Frontal cortex (tissue), 4 donors: Measurements from ENCODE around the gene PNPLA3. TPM values are rescaled to one million over a fixed set of nuclear protein-coding genes. Genes with fewer than 3 reads are reported as not detected.
A peak's percentile ranks its signal among the peaks of the same experiment; 100 is the strongest.

Source experiments
- DNase-seq, 2 donors: peaks; one replicate each; pipeline ENCODE4 v3.0.0; 2012; ENCODE audit warnings: low spot score in 2 of 2
- FAIRE-seq: peaks from 2 replicates; lab custom pipeline; 2012; peaks lifted over from hg19 to GRCh38; lab: Jason Lieb, UNC
- total RNA-seq: library from RNA; depleted of rRNA; stranded (reverse); fragments of >200 nt; gene quantifications from one replicate; pipeline ENCODE4 v1.2.3, GENCODE V29; 2014
- donor health status: control.
- donor health status: control.
- donor health status: control.

The PNPLA3 gene
- total RNA-seq, 1 donor from 2014 or later = 17.5 TPM

- DNase-seq (no peak), FAIRE-seq (no peak)
Measured at GRCh38 chr22:43983808-43984207, 60.2 kb downstream of the PNPLA3 start.

- no peak for FAIRE-seq
- no peak for DNase-seq
Measured at GRCh38 chr22:43985532-43985931, 61.9 kb downstream of the PNPLA3 start.

- FAIRE-seq = no peak
- no peak for DNase-seq
Measured at GRCh38 chr22:43988116-43988820, 64.7 kb downstream of the PNPLA3 start.

- FAIRE-seq (no peak), DNase-seq (no peak)
Measured at GRCh38 chr22:43988960-43989359, 65.4 kb downstream of the PNPLA3 start.

GRCh38 chr22:43990044-43990443 lies 66.4 kb downstream of the PNPLA3 start:
- FAIRE-seq (no peak), DNase-seq (no peak)

GRCh38 chr22:43991316-43992020 lies 67.9 kb downstream of the PNPLA3 start:
- DNase-seq = no peak
- FAIRE-seq = no peak

GRCh38 chr22:43992331-43992821 lies 68.8 kb downstream of the PNPLA3 start:
- FAIRE-seq = no peak

GRCh38 chr22:43993072-43993760 lies 69.6 kb downstream of the PNPLA3 start:
- FAIRE-seq = no peak

More at GRCh38 chr22:43992331-43992821, 68.8 kb downstream of the PNPLA3 start:
- DNase-seq = no peak

GRCh38 chr22:43994006-43994405 lies 70.4 kb downstream of the PNPLA3 start:
- no peak for FAIRE-seq
- no peak for DNase-seq

More at GRCh38 chr22:43993072-43993760, 69.6 kb downstream of the PNPLA3 start:
- peak; percentile 38 to 78 for DNase-seq

GRCh38 chr22:43994416-43994815 lies 70.8 kb downstream of the PNPLA3 start:
- DNase-seq (no peak), FAIRE-seq (no peak)

- no peak for FAIRE-seq
Measured at GRCh38 chr22:43995057-43995685, 71.6 kb downstream of the PNPLA3 start.

GRCh38 chr22:43995798-43996169 lies 72.2 kb downstream of the PNPLA3 start:
- FAIRE-seq (no peak), DNase-seq (no peak)

More at GRCh38 chr22:43995057-43995685, 71.6 kb downstream of the PNPLA3 start:
- no peak for DNase-seq

GRCh38 chr22:43996170-43996980 lies 72.8 kb downstream of the PNPLA3 start:
- FAIRE-seq (no peak), DNase-seq (peak in 1 of 2 donors; percentile 49)

- FAIRE-seq (no peak), DNase-seq (no peak)
Measured at GRCh38 chr22:43996981-43997265, 73.3 kb downstream of the PNPLA3 start.

Other genes starting within 250 kb of the PNPLA3 start
- gene EFCAB6, start 111.5 kb upstream of the PNPLA3 start, total RNA-seq = 9.4 TPM
- 47.7 TPM for gene SULT4A1, start 61.3 kb upstream of the PNPLA3 start, total RNA-seq
- under 0.01 TPM for gene PNPLA5, start 31.8 kb upstream of the PNPLA3 start, total RNA-seq
- 32.6 TPM for gene SAMM50, start 31.6 kb downstream of the PNPLA3 start, total RNA-seq
- gene PARVB, start 100.5 kb downstream of the PNPLA3 start, total RNA-seq = 5.7 TPM